Caco-2 (cell line): ENCODE measurements around the gene RNF151. TPM values are rescaled to one million over a fixed set of nuclear protein-coding genes. Genes with fewer than 3 reads are reported as not detected.

ENCODE experiments used
- BruUV-seq: library from RNA; stranded (reverse); fragments of 400-500 nt; replicated peaks from 2 replicates; lab custom pipeline; 2021; lab: Mats Ljungman, UMichigan
- CTCF ChIA-PET: fragments of 300-600 bp; sonication (Branson Sonifier 250); formaldehyde crosslinking; loops from one replicate; lab custom pipeline; 2022; ENCODE audit warnings: antibody characterized with exemption; lab: Charles Lee
- POLR2A ChIA-PET: fragments of 300-600 bp; sonication (Branson Sonifier 250); formaldehyde crosslinking; loops from one replicate; lab custom pipeline; 2022; ENCODE audit warnings: antibody characterized with exemption; lab: Charles Lee
- DNase-seq, 2 experiments: peaks; one replicate each; pipeline versions ENCODE4 v3.0.0 to v3.0.0-alpha.2; 2020 to 2022
- H3K27me3 ChIP-seq: replicated peaks from 2 replicates; pipeline ENCODE4 v1.6.0; 2011; ENCODE audit warnings: low read length; ENCODE audit not compliant: control insufficient read depth, insufficient read depth
- H3K36me3 ChIP-seq: 2 replicates; pipeline ENCODE4 v1.5.1; 2011; ENCODE audit warnings: low read length; ENCODE audit not compliant: control insufficient read depth, insufficient read depth
- H3K4me1 ChIP-seq: fragments of 250-450 bp; sonication (Bioruptor Pico); 2 replicates; pipeline ENCODE4 v1.5.1; 2020; ENCODE audit warnings: mild to moderate bottlenecking
- H3K4me3 ChIP-seq: 2 replicates; pipeline ENCODE4 v1.5.1; 2011; ENCODE audit warnings: low read depth, mild to moderate bottlenecking, control low read depth, low read length
- H3K9me3 ChIP-seq: fragments of 250-450 bp; sonication (Bioruptor Pico); 2 replicates; pipeline ENCODE4 v1.5.1; 2020; ENCODE audit warnings: mild to moderate bottlenecking, moderate library complexity
- H3K27ac Mint-ChIP-seq: one replicate; pipeline ENCODE4 v1.8.0; 2022; ENCODE audit warnings: mixed read lengths; ENCODE audit not compliant: unreplicated experiment
- H3K27me3 Mint-ChIP-seq: one replicate; pipeline ENCODE4 v1.8.0; 2022; ENCODE audit warnings: mixed read lengths; ENCODE audit not compliant: insufficient read depth, unreplicated experiment
- H3K36me3 Mint-ChIP-seq: one replicate; pipeline ENCODE4 v1.8.0; 2022; ENCODE audit warnings: mild to moderate bottlenecking, mixed read lengths; ENCODE audit not compliant: insufficient read depth, unreplicated experiment
- H3K4me1 Mint-ChIP-seq: one replicate; pipeline ENCODE4 v1.8.0; 2022; ENCODE audit warnings: low read depth, mixed read lengths; ENCODE audit not compliant: unreplicated experiment
- H3K4me3 Mint-ChIP-seq: one replicate; pipeline ENCODE4 v1.8.0; 2022; ENCODE audit warnings: mild to moderate bottlenecking, moderate library complexity, mixed read lengths; ENCODE audit not compliant: unreplicated experiment
- H3K9me3 Mint-ChIP-seq: one replicate; pipeline ENCODE4 v1.8.0; 2022; ENCODE audit warnings: mixed read lengths; ENCODE audit not compliant: unreplicated experiment
- intact Hi-C: fragments of 100-400 bp; cut with micrococcal nuclease; formaldehyde crosslinking; loops from one replicate; pipeline ENCODE4 v1.10.0; 2022; ENCODE audit not compliant: unreplicated experiment
- total RNA-seq: library from RNA; stranded (reverse); gene quantifications from 2 replicates; pipeline ENCODE4 v1.2.3, GENCODE V29; 2022
- TF ChIP-seq, protein P1 (sequence below), 2 experiments: fragments of 200-600 bp in 1 of 2; IDR thresholded peaks; 1 replicate in 1 of 2; 2 replicates in 1 of 2; pipeline versions ENCODE4 v1.5.1 to v1.8.0; 2011 to 2022; ENCODE audit warnings: antibody characterized with exemption in 1 of 2, control low read depth in 1 of 2, inconsistent platforms in 1 of 2, low read depth in 1 of 2, low read length in 1 of 2, mild to moderate bottlenecking in 1 of 2, moderate library complexity in 1 of 2; ENCODE audit not compliant: insufficient read depth in 1 of 2, severe bottlenecking in 1 of 2, unreplicated experiment in 1 of 2

The RNF151 gene
- total RNA-seq, 1 experiment from 2014 or later, result not detected

DNA sequence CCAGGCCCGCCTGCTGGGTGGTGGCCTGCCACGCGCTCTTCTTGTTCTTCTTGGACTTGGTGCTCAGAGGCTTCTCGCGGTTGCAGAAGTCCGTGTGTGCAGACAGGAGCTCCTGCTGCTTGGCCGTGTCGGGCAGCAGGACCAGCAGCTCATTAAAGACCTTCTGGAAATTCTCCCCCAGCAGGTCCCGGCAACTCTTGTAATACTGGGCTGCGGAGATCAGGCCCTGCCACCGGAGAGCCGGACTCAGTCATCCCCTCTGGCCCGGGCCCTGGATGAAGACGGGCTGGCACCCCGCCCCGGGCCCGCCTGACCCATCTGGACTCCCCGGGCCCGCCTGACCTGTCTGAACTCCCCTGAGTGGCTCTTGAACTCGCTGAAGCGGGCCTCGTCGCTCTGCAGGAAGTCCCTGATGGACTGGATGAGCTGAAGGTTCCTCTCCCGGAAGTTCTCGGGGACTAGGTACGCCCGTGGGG lies 31.7 kb downstream of the RNF151 start:
- no peaks in the 10 kb centered on the region for H3K27me3 Mint-ChIP-seq
- H3K4me3 Mint-ChIP-seq, result no peak overlapping the region
- DNase-seq, result no peak
- BruUV-seq, result TSS peak; percentile 15
- H3K27ac Mint-ChIP-seq, result no peak overlapping the region
- no peaks in the 10 kb centered on the region for H3K4me1 Mint-ChIP-seq
- peaks cover 49% of the 10 kb centered on the region for H3K36me3 Mint-ChIP-seq
- H3K36me3 ChIP-seq, result peaks cover 2% of the 10 kb centered on the region; the same call in 1 of the 2 replicates
- intact Hi-C loops, result no loop called here
- H3K9me3 ChIP-seq, result no peaks in the 10 kb centered on the region
- no peak overlapping the region for H3K4me3 ChIP-seq
- H3K9me3 Mint-ChIP-seq, result no peaks in the 10 kb centered on the region
- POLR2A ChIA-PET, result no interaction called here
- TF ChIP-seq, protein P1, sequence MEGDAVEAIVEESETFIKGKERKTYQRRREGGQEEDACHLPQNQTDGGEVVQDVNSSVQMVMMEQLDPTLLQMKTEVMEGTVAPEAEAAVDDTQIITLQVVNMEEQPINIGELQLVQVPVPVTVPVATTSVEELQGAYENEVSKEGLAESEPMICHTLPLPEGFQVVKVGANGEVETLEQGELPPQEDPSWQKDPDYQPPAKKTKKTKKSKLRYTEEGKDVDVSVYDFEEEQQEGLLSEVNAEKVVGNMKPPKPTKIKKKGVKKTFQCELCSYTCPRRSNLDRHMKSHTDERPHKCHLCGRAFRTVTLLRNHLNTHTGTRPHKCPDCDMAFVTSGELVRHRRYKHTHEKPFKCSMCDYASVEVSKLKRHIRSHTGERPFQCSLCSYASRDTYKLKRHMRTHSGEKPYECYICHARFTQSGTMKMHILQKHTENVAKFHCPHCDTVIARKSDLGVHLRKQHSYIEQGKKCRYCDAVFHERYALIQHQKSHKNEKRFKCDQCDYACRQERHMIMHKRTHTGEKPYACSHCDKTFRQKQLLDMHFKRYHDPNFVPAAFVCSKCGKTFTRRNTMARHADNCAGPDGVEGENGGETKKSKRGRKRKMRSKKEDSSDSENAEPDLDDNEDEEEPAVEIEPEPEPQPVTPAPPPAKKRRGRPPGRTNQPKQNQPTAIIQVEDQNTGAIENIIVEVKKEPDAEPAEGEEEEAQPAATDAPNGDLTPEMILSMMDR (IDR thresholded peaks at IDR 0.05; ENCODE audit: insufficient read depth in 1 of 2, low read depth in 1 of 2, low read length in 1 of 2, severe bottlenecking in 1 of 2, unreplicated experiment in 1 of 2), result no peak
- CTCF ChIA-PET, result no interaction called here
- no peaks in the 10 kb centered on the region for H3K4me1 ChIP-seq
- no peaks in the 10 kb centered on the region for H3K27me3 ChIP-seq

DNA sequence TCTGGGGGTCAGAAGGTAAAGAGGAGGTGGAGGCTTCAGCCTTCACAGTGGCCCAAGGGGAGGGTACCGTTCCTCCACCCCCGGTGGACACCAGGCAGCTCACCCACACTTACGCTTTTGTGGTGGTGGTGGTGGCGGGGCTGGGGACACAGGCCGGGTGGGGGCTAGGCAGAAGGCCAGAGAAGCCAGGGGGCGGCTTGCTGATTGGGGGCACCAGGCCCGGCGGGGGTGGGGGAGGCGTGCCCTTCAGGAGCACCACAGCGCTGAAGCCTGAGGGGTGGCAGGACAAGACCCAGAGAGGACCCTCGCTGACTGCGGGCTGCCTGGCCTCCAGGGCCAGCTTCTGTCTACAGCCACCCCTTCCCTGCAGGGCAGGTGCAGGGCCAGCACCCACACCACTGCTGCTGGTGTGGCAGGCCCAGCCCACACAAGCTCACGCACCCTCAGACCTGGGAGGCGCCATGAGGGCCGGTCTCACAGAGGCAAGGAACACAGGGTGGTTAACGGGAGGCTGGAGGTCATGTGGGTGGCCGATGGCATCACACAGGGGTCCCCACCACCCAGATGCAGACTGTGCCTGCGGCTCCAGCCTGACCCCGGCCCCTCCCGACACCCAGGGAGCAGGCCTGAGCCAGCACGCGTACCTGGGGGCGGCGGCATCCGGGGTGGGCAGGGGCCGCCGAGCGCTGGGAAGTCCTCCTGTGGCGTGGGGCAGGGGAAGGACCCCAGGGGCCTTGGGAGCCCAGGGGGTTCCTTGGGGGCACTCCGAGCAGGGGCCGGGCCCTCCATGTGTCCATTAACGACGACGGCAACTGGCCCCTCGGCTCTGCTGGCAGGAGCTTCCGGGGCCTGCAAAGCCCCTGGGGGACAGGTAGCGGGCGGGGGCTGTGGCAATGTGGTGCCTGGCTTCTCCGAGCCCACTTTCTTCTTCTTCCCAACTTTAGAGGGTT lies 32.5 kb downstream of the RNF151 start:
- ChIA-PET CTCF (no interaction called here), POLR2A (no interaction called here)
- H3K4me3 Mint-ChIP-seq, result no peak overlapping the region
- TF ChIP-seq, protein P1 (IDR thresholded peaks at IDR 0.05; ENCODE audit: insufficient read depth in 1 of 2, low read depth in 1 of 2, low read length in 1 of 2, severe bottlenecking in 1 of 2, unreplicated experiment in 1 of 2), result no peak
- BruUV-seq, result no TSS peak
- Histone ChIP-seq H3K4me1 (no peaks in the 10 kb centered on the region), H3K9me3 (no peaks in the 10 kb centered on the region), H3K36me3 (peaks cover 2% of the 10 kb centered on the region; the same call in 1 of the 2 replicates), H3K27me3 (no peaks in the 10 kb centered on the region), H3K4me3 (no peak overlapping the region)
- no peak for DNase-seq
- intact Hi-C loops, result no loop called here
- no peak overlapping the region for H3K27ac Mint-ChIP-seq
- no peaks in the 10 kb centered on the region for H3K27me3 Mint-ChIP-seq
- H3K9me3 Mint-ChIP-seq, result no peaks in the 10 kb centered on the region
- H3K36me3 Mint-ChIP-seq, result peaks cover 49% of the 10 kb centered on the region
- H3K4me1 Mint-ChIP-seq, result no peaks in the 10 kb centered on the region

DNA sequence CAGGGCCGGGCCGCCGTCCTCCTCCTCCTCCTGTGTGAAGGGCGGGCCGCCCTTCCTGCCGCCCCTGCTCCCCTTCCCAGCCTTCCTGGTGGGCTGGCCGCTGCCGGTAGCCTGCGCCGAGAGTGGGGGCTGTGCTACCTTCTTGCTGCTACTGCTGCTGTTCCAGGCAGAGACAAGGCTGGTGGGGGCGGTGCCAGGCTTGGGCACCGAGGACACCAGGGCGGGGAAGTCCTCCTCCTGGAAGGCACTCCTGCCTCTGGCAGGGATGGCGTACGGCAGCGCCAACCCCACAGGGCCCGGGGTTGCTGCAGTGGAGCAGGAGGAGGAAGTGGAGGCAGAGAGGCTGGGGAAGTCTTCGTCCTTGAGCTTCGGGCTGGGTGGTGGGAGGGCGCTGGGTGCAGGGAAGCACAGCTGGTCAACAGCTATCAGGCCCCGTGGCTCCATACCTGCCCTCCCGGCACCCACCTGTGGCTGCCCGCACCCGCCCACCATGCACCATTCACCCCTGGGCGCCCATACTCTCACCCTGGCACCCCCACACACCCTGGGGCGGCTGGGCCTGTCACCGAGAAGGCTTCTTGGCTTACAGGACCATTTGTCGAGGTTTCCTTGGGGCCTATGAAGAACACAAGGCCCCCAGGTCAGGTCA lies 33.3 kb downstream of the RNF151 start:
- Mint-ChIP-seq H3K27me3 (no peaks in the 10 kb centered on the region), H3K4me1 (no peaks in the 10 kb centered on the region), H3K9me3 (no peaks in the 10 kb centered on the region), H3K4me3 (no peak overlapping the region), H3K27ac (no peak overlapping the region), H3K36me3 (peaks cover 58% of the 10 kb centered on the region)
- no peaks in the 10 kb centered on the region for H3K9me3 ChIP-seq
- no peaks in the 10 kb centered on the region for H3K27me3 ChIP-seq
- TF ChIP-seq, protein P1 (IDR thresholded peaks at IDR 0.05; ENCODE audit: insufficient read depth in 1 of 2, low read depth in 1 of 2, low read length in 1 of 2, severe bottlenecking in 1 of 2, unreplicated experiment in 1 of 2), result no peak
- DNase-seq, result no peak
- intact Hi-C loops, result no loop called here
- H3K4me3 ChIP-seq, result no peak overlapping the region
- POLR2A ChIA-PET, result no interaction called here
- no peaks in the 10 kb centered on the region for H3K4me1 ChIP-seq
- BruUV-seq, result no TSS peak
- CTCF ChIA-PET, result no interaction called here
- H3K36me3 ChIP-seq, result peaks cover 2% of the 10 kb centered on the region; the same call in 1 of the 2 replicates
